Spleen (tissue), 11 donors: ENCODE data around the gene ERC2. TPM values are rescaled to one million over a fixed set of nuclear protein-coding genes. Genes with fewer than 3 reads are reported as not detected.

Source experiments
- DNase-seq: peaks from one replicate; pipeline ENCODE4 v3.0.0-alpha.2; 2020
- H3K27ac ChIP-seq, 8 donors: fragments of 200-600 bp; sonication (generic) in 7 of 8; 1 replicate in 4 of 8; 2 replicates in 4 of 8; pipeline versions ENCODE4 v1.5.0 to v1.8.0; 2016 to 2021; ENCODE audit warnings: inconsistent platforms in 4 of 8, mild to moderate bottlenecking in 4 of 8, moderate library complexity in 1 of 8
- H3K27me3 ChIP-seq, 7 donors: fragments of 200-600 bp; sonication (generic) in 6 of 7; replicated peaks in 1 of 7; 1 replicate in 4 of 7; 2 replicates in 3 of 7; pipeline versions ENCODE4 v1.5.0 to v1.8.0; 2016 to 2021; ENCODE audit warnings: inconsistent platforms in 3 of 7, mild to moderate bottlenecking in 1 of 7
- H3K36me3 ChIP-seq, 6 donors: fragments of 200-600 bp; sonication (generic) in 5 of 6; 1 replicate in 4 of 6; 2 replicates in 2 of 6; pipeline versions ENCODE4 v1.5.0 to v1.8.0; 2016 to 2021; ENCODE audit warnings: inconsistent platforms in 2 of 6
- H3K4me1 ChIP-seq, 6 donors: fragments of 200-600 bp; sonication (generic) in 5 of 6; 1 replicate in 3 of 6; 2 replicates in 3 of 6; pipeline versions ENCODE4 v1.5.0 to v1.8.0; 2016 to 2021; ENCODE audit warnings: inconsistent platforms in 3 of 6
- H3K4me3 ChIP-seq, 8 donors: fragments of 200-600 bp; sonication (generic) in 7 of 8; 1 replicate in 4 of 8; 2 replicates in 4 of 8; pipeline versions ENCODE4 v1.5.0 to v1.8.0; 2016 to 2021; ENCODE audit warnings: inconsistent platforms in 4 of 8, mild to moderate bottlenecking in 4 of 8, moderate library complexity in 2 of 8
- H3K9me3 ChIP-seq, 8 donors: fragments of 200-600 bp; sonication (generic) in 7 of 8; 1 replicate in 4 of 8; 2 replicates in 4 of 8; pipeline versions ENCODE4 v1.5.0 to v1.8.0; 2016 to 2021; ENCODE audit warnings: inconsistent platforms in 4 of 8
- POLR2A ChIP-seq, 3 donors: fragments of 450-650 bp; IDR thresholded peaks; one replicate each; pipeline ENCODE4 v1.5.1; 2017; ENCODE audit warnings: antibody characterized with exemption in 3 of 3, mild to moderate bottlenecking in 1 of 3
- POLR2AphosphoS5 ChIP-seq, 3 donors: sonication (generic); formaldehyde crosslinking; IDR thresholded peaks; one replicate each; pipeline ENCODE4 v1.5.1; 2017; ENCODE audit warnings: antibody characterized with exemption in 3 of 3
- WGBS, 5 donors: extraction: QIAGEN DNeasy Blood & Tissue Kit in 3 of 5; methylation state at CpG; one replicate each; pipeline versions ENCODE4 v1.1.5 to v1.1.7; 2013 to 2018; 5-methylcytosine and 5-hydroxymethylcytosine counted together
- intact Hi-C: fragments of 100-400 bp; cut with DNase I; formaldehyde crosslinking; loops from one replicate; pipeline ENCODE4 v1.15.0; 2023; ENCODE audit warnings: low total_unique reads
- polyA plus RNA-seq, 3 donors: library from polyadenylated mRNA; stranded (reverse); fragments of 200-250 nt; gene quantifications; one replicate each; pipeline ENCODE4 v1.2.1, GENCODE V29; 2013
- total RNA-seq, 7 donors: library from RNA; depleted of rRNA in 3 of 7; stranded (reverse); fragments of >200 nt in 3 of 7; fragmentation: NEBNext Ultra II Directional in 4 of 7; extraction: Animal tissue kit (Norgen Biotek cat#: 25700) in 4 of 7; gene quantifications; one replicate each; pipeline versions ENCODE4 v1.1.0 to v1.2.1, GENCODE V29; 2016 to 2021
- TF ChIP-seq, protein P1 (sequence below), 11 experiments: fragments of 200-600 bp in 7 of 11; fragments of 450-650 bp in 4 of 11; sonication (generic) in 4 of 11; IDR thresholded peaks in 8 of 11; conservative IDR thresholded peaks in 3 of 11; 1 replicate in 7 of 11; 2 replicates in 4 of 11; pipeline versions ENCODE4 v1.4.0 to v1.8.0; 2016 to 2021; ENCODE audit warnings: antibody characterized with exemption in 11 of 11, inconsistent platforms in 4 of 11, mild to moderate bottlenecking in 1 of 11
- donor health status: healthy with polysubstance abuse.
- donor health status: DM: no; HTN: no; CAD: no; lungs with moderate emphysema.
- donor health status: DM: no; HTN: no; CAD: no.
- donor health status: Bipolar disorder and iron deficiency.
- donor health status: healthy.
- donor health status: DM: no; HTN: no; CAD: no.
- donor health status: DM: yes; HTN: yes; CAD: no.

The ERC2 gene
- total and polyA plus RNA-seq, 10 donors: 0.04 to 4.9 (median 0.39) TPM

DNA sequence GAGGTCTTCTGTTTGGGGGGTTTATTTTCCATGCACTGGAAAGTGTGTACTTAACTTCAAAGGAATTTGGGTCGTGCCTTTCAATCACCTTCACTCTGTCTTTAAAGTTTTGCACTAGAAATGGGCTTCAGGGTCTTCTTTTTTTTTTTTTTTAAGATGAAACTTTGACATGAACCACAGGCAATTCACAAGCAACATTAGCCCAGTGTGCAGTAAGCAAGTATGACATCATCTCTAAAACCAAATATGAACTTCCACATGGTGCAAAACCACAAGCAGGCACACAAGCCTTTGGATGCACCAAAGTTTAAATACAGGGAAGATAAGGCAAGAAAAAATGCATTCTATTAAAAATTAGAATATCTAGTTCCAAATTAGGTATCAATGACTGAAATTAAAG, 381.9 kb downstream of the ERC2 start:
- intact Hi-C loops: no loop called here
- WGBS, 5 donors: 41 to 58% (median 43%) methylated on average over 1 of the region's 1 CpG

GRCh38 chr3:56081246-56081645, 387.0 kb downstream of the ERC2 start:
- H3K36me3 ChIP-seq: no peaks in the 10 kb centered on the region
- no peak for DNase-seq
- TF ChIP-seq POLR2A (IDR thresholded peaks at IDR 0.05) (no peak), POLR2AphosphoS5 (IDR thresholded peaks at IDR 0.05) (no peak)
- TF ChIP-seq, protein P1, sequence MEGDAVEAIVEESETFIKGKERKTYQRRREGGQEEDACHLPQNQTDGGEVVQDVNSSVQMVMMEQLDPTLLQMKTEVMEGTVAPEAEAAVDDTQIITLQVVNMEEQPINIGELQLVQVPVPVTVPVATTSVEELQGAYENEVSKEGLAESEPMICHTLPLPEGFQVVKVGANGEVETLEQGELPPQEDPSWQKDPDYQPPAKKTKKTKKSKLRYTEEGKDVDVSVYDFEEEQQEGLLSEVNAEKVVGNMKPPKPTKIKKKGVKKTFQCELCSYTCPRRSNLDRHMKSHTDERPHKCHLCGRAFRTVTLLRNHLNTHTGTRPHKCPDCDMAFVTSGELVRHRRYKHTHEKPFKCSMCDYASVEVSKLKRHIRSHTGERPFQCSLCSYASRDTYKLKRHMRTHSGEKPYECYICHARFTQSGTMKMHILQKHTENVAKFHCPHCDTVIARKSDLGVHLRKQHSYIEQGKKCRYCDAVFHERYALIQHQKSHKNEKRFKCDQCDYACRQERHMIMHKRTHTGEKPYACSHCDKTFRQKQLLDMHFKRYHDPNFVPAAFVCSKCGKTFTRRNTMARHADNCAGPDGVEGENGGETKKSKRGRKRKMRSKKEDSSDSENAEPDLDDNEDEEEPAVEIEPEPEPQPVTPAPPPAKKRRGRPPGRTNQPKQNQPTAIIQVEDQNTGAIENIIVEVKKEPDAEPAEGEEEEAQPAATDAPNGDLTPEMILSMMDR (IDR thresholded peaks at IDR 0.05 in 8 of 11, conservative IDR thresholded peaks at IDR 0.05 in 3 of 11): no peak
- intact Hi-C loops: no loop called here
- no peaks in the 10 kb centered on the region for H3K27me3 ChIP-seq
- H3K4me3 ChIP-seq: no peak overlapping the region
- H3K27ac ChIP-seq: no peak overlapping the region
- H3K4me1 ChIP-seq: no peaks in the 10 kb centered on the region
- no peaks in the 10 kb centered on the region for H3K9me3 ChIP-seq
- WGBS, 5 donors: 49 to 80% (median 66%) methylated on average over 2 of the region's 2 CpGs

More for the DNA sequence above, 381.9 kb downstream of the ERC2 start:
- no peaks in the 10 kb centered on the region for H3K9me3 ChIP-seq
- H3K27ac ChIP-seq: no peak overlapping the region
- DNase-seq: no peak
- H3K4me3 ChIP-seq: no peak overlapping the region
- no peaks in the 10 kb centered on the region for H3K36me3 ChIP-seq
- no peaks in the 10 kb centered on the region for H3K27me3 ChIP-seq
- H3K4me1 ChIP-seq: no peaks in the 10 kb centered on the region
- TF ChIP-seq, protein P1 (IDR thresholded peaks at IDR 0.05 in 8 of 11, conservative IDR thresholded peaks at IDR 0.05 in 3 of 11): no peak
- TF ChIP-seq POLR2A (IDR thresholded peaks at IDR 0.05): no peak
- no peak for TF ChIP-seq POLR2AphosphoS5 (IDR thresholded peaks at IDR 0.05)

DNA sequence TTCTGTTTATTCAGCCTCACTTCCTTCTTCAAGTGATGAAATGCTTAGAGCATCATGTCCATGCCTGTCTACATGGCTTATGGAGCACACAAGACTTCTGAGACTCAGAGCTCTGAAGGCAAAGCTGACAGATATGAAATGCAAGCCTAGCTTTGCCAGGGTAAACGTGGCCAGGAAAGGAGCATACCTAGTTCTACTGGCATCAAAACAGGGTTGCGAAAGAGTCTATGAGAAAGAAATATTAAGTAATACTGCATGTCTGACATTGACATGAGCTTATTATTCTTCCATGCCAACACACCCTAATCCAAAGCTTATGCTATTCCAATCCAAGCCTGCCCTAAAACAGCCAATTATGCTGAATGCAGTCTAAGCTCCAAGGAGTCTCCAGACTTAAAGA, 391.5 kb downstream of the ERC2 start:
- intact Hi-C loops: no loop called here
- no peaks in the 10 kb centered on the region for H3K9me3 ChIP-seq
- H3K4me1 ChIP-seq: no peaks in the 10 kb centered on the region
- H3K27ac ChIP-seq: no peak overlapping the region
- 76 to 98% (median 86%) methylated on average over 2 of the region's 2 CpGs for WGBS, 5 donors
- no peak for DNase-seq
- H3K4me3 ChIP-seq: no peak overlapping the region
- H3K36me3 ChIP-seq: no peaks in the 10 kb centered on the region
- no peaks in the 10 kb centered on the region for H3K27me3 ChIP-seq
- no peak for TF ChIP-seq POLR2A (IDR thresholded peaks at IDR 0.05)
- TF ChIP-seq, protein P1 (IDR thresholded peaks at IDR 0.05 in 8 of 11, conservative IDR thresholded peaks at IDR 0.05 in 3 of 11): no peak
- no peak for TF ChIP-seq POLR2AphosphoS5 (IDR thresholded peaks at IDR 0.05)

DNA sequence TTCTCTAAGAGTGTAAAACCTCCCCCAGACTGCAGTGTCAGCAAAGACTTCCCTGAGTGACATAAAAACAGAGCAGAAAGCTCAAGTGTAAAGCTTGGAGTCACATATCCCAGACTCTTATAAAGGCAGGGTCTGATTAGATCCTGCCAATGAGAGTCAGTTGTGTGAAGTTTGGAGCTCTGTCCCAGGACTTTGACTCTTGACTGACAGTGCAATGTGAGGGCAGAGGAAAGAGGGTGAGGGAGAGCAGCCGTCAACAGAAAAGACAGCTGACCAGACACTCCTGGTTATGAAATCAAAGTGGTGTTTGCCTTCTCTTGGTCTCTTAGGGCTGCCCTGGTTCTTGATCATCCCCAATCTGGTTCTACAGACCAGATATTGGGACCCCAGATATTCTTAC, 393.2 kb downstream of the ERC2 start:
- intact Hi-C loops: no loop called here
- no peak for TF ChIP-seq POLR2AphosphoS5 (IDR thresholded peaks at IDR 0.05)
- no peak for TF ChIP-seq POLR2A (IDR thresholded peaks at IDR 0.05)
- TF ChIP-seq, protein P1 (IDR thresholded peaks at IDR 0.05 in 8 of 11, conservative IDR thresholded peaks at IDR 0.05 in 3 of 11): no peak
- Histone ChIP-seq H3K36me3 (no peaks in the 10 kb centered on the region), H3K4me3 (no peak overlapping the region), H3K4me1 (no peaks in the 10 kb centered on the region), H3K27ac (no peak overlapping the region), H3K27me3 (no peaks in the 10 kb centered on the region), H3K9me3 (no peaks in the 10 kb centered on the region)
- DNase-seq: no peak
- 26 to 87% (median 76%) methylated on average over 1 of the region's 1 CpG for WGBS, 5 donors
